Measurements from ENCODE around the gene PRAMEF6.
"Not testable (repeated sequence)": the region's sequence is repeated elsewhere in the genome, so short reads cannot be mapped to it uniquely, and the experiment has no call there.

The PRAMEF6 gene

GRCh38 chr1:12947480-12947879 is at the start of gene PRAMEF6:
TSS of gene PRAMEF6 (minus strand) at chr1:12947580. CDS start at chr1:12942518, 5,062 bp downstream.
- DNase-seq (ENCODE audit: low read depth in 1 of 2, low spot score in 1 of 2); in situ Hi-C loops (cut with HindIII; ENCODE audit: low pct_unique_long_range_greater_than_20kb, low sequenced_read_pairs): not testable (repeated sequence)

GRCh38 chr1:12924368-12924767 is 23.0 kb downstream of the PRAMEF6 start:
- DNase-seq (ENCODE audit: low read depth in 1 of 2, low spot score in 1 of 2); in situ Hi-C loops (cut with HindIII; ENCODE audit: low pct_unique_long_range_greater_than_20kb, low sequenced_read_pairs): not testable (repeated sequence)

- DNase-seq (ENCODE audit: low read depth in 1 of 2, low spot score in 1 of 2); in situ Hi-C loops (cut with HindIII; ENCODE audit: low pct_unique_long_range_greater_than_20kb, low sequenced_read_pairs): not testable (repeated sequence)
Observed at GRCh38 chr1:12921749-12922148, 25.6 kb downstream of the PRAMEF6 start.

- DNase-seq (ENCODE audit: low read depth in 1 of 2, low spot score in 1 of 2); in situ Hi-C loops (cut with HindIII; ENCODE audit: low pct_unique_long_range_greater_than_20kb, low sequenced_read_pairs): not testable (repeated sequence)
Observed at GRCh38 chr1:12916310-12916709, 31.1 kb downstream of the PRAMEF6 start, which contains the start of gene PRAMEF7. TSS of gene PRAMEF7 (plus strand) at chr1:12916610. CDS start at chr1:12917693, 1,083 bp downstream.

GRCh38 chr1:12903793-12904572 is 43.4 kb downstream of the PRAMEF6 start:
- in situ Hi-C loops (cut with HindIII; ENCODE audit: low pct_unique_long_range_greater_than_20kb, low sequenced_read_pairs); DNase-seq (ENCODE audit: low read depth in 1 of 2, low spot score in 1 of 2): not testable (repeated sequence)

GRCh38 chr1:12899186-12899585 is 48.2 kb downstream of the PRAMEF6 start:
- in situ Hi-C loops (cut with HindIII; ENCODE audit: low pct_unique_long_range_greater_than_20kb, low sequenced_read_pairs); DNase-seq (ENCODE audit: low read depth in 1 of 2, low spot score in 1 of 2): not testable (repeated sequence)

GRCh38 chr1:12898170-12898569 is 49.2 kb downstream of the PRAMEF6 start, which contains the start of gene PRAMEF10:
TSS of gene PRAMEF10 (minus strand) at chr1:12898270. CDS start at chr1:12895847, 2,423 bp downstream.
- in situ Hi-C loops (cut with HindIII; ENCODE audit: low pct_unique_long_range_greater_than_20kb, low sequenced_read_pairs); DNase-seq (ENCODE audit: low read depth in 1 of 2, low spot score in 1 of 2): not testable (repeated sequence)

Data from T47D (cell line).